Liver (tissue), 9 donors: ENCODE results near the gene SERPINE2. TPM values are rescaled to one million over a fixed set of nuclear protein-coding genes. Genes with fewer than 3 reads are reported as not detected.

Experiments used
- DNase-seq: peaks from one replicate; pipeline ENCODE4 v3.0.0-alpha.2; 2017; ENCODE audit warnings: low spot score
- H3K27ac ChIP-seq, 2 donors: one replicate each; pipeline ENCODE4 v1.7.0; 2013; ENCODE audit warnings: inconsistent platforms in 2 of 2, low read length in 2 of 2, control low read depth in 1 of 2, low read depth in 1 of 2, mild to moderate bottlenecking in 1 of 2
- H3K27me3 ChIP-seq, 4 donors: one replicate each; pipeline versions ENCODE4 v1.6.1 to v1.7.0; 2013; ENCODE audit warnings: low read length in 3 of 4, inconsistent platforms in 1 of 4, mild to moderate bottlenecking in 1 of 4, moderate library complexity in 1 of 4; ENCODE audit not compliant: control insufficient read depth in 4 of 4, insufficient read depth in 4 of 4
- H3K36me3 ChIP-seq, 4 donors: one replicate each; pipeline versions ENCODE4 v1.6.1 to v1.7.0; 2013; ENCODE audit warnings: low read length in 3 of 4, mild to moderate bottlenecking in 3 of 4, low read depth in 1 of 4, moderate library complexity in 1 of 4; ENCODE audit not compliant: control insufficient read depth in 4 of 4, insufficient read depth in 3 of 4
- H3K4me1 ChIP-seq, 4 donors: one replicate each; pipeline versions ENCODE4 v1.6.1 to v1.7.0; 2013; ENCODE audit warnings: low read length in 3 of 4, mild to moderate bottlenecking in 3 of 4, moderate library complexity in 1 of 4; ENCODE audit not compliant: control insufficient read depth in 4 of 4, insufficient read depth in 4 of 4
- H3K4me3 ChIP-seq, 3 donors: one replicate each; pipeline versions ENCODE4 v1.6.1 to v1.7.0; 2013; ENCODE audit warnings: low read length in 3 of 3, control low read depth in 1 of 3, low read depth in 1 of 3, mild to moderate bottlenecking in 1 of 3
- H3K9ac ChIP-seq, 2 donors: one replicate each; pipeline ENCODE4 v1.7.0; 2013; ENCODE audit warnings: low read length in 2 of 2, mild to moderate bottlenecking in 2 of 2, moderate library complexity in 2 of 2, control low read depth in 1 of 2, low read depth in 1 of 2
- H3K9me3 ChIP-seq, 4 donors: one replicate each; pipeline versions ENCODE4 v1.6.1 to v1.7.0; 2013; ENCODE audit warnings: low read length in 3 of 4; ENCODE audit not compliant: control insufficient read depth in 4 of 4
- ATF3 ChIP-seq: IDR thresholded peaks from 2 replicates; pipeline ENCODE4 v1.6.1; 2016; ENCODE audit warnings: antibody characterized with exemption
- FOXA1 ChIP-seq: IDR thresholded peaks from 2 replicates; pipeline ENCODE4 v1.6.1; 2016; ENCODE audit warnings: antibody characterized with exemption
- FOXA2 ChIP-seq: IDR thresholded peaks from 2 replicates; pipeline ENCODE4 v1.6.1; 2016; ENCODE audit warnings: antibody characterized with exemption
- GABPA ChIP-seq, 2 donors: IDR thresholded peaks in 1 of 2; conservative IDR thresholded peaks in 1 of 2; 2 replicates each; pipeline ENCODE4 v1.6.1; 2016; ENCODE audit warnings: antibody characterized with exemption in 2 of 2, mild to moderate bottlenecking in 1 of 2, moderate library complexity in 1 of 2
- HNF4A ChIP-seq, 2 donors: conservative IDR thresholded peaks; 2 replicates each; pipeline ENCODE4 v1.6.1; 2016; ENCODE audit warnings: antibody characterized with exemption in 2 of 2, mild to moderate bottlenecking in 2 of 2
- HNF4G ChIP-seq: IDR thresholded peaks from 2 replicates; pipeline ENCODE4 v1.6.1; 2016; ENCODE audit warnings: antibody characterized with exemption
- JUND ChIP-seq, 2 donors: IDR thresholded peaks; 2 replicates each; pipeline ENCODE4 v1.6.1; 2016; ENCODE audit warnings: antibody characterized with exemption in 2 of 2
- MAX ChIP-seq: IDR thresholded peaks from 2 replicates; pipeline ENCODE4 v1.6.1; 2016; ENCODE audit warnings: antibody characterized with exemption
- NR2F2 ChIP-seq: IDR thresholded peaks from 2 replicates; pipeline ENCODE4 v1.6.1; 2016; ENCODE audit warnings: antibody characterized with exemption
- RAD21 ChIP-seq, 2 donors: IDR thresholded peaks; 2 replicates each; pipeline ENCODE4 v1.6.1; 2016; ENCODE audit warnings: antibody characterized with exemption in 2 of 2, mild to moderate bottlenecking in 2 of 2
- REST ChIP-seq: IDR thresholded peaks from 2 replicates; pipeline ENCODE4 v1.6.1; 2016; ENCODE audit warnings: antibody characterized with exemption, mild to moderate bottlenecking
- RXRA ChIP-seq, 2 donors: IDR thresholded peaks; 2 replicates each; pipeline ENCODE4 v1.6.1; 2017 to 2018; ENCODE audit warnings: antibody characterized with exemption in 2 of 2, mild to moderate bottlenecking in 1 of 2
- SP1 ChIP-seq: IDR thresholded peaks from 2 replicates; pipeline ENCODE4 v1.6.1; 2018; ENCODE audit warnings: antibody characterized with exemption, mild to moderate bottlenecking
- TAF1 ChIP-seq: conservative IDR thresholded peaks from 2 replicates; pipeline ENCODE4 v1.6.1; 2016; ENCODE audit warnings: antibody characterized with exemption, mild to moderate bottlenecking
- YY1 ChIP-seq: IDR thresholded peaks from 2 replicates; pipeline ENCODE4 v1.6.1; 2016; ENCODE audit warnings: antibody characterized with exemption, mild to moderate bottlenecking
- WGBS: extraction: QIAGEN DNeasy Blood & Tissue Kit; methylation state at CpG from one replicate; pipeline ENCODE4 v1.1.7; 2013; 5-methylcytosine and 5-hydroxymethylcytosine counted together
- polyA plus RNA-seq, 2 donors: library from polyadenylated mRNA; stranded (reverse) in 1 of 2; unstranded in 1 of 2; fragments of 200-250 nt in 1 of 2; fragments of >200 nt in 1 of 2; fragmentation: Nextera tagmentation in 1 of 2; extraction: Ambion mirVana in 1 of 2; gene quantifications; one replicate each; pipeline versions ENCODE4 v1.2.1 to v1.2.3, GENCODE V29; 2013 to 2015
- total RNA-seq, 2 donors: library from RNA; depleted of rRNA; stranded (reverse); fragments of >200 nt; gene quantifications; one replicate each; pipeline ENCODE4 v1.2.3, GENCODE V29; 2014
- TF ChIP-seq, protein P1 (sequence below): fragments of 150-350 bp; IDR thresholded peaks from 2 replicates; pipeline ENCODE4 v1.5.1; 2017; ENCODE audit warnings: improper control_type of control experiment, low read depth, low read length; ENCODE audit not compliant: missing input control
- TF ChIP-seq, protein P2 (sequence below): IDR thresholded peaks from 2 replicates; pipeline ENCODE4 v1.6.1; 2016; ENCODE audit warnings: antibody characterized with exemption
- donor health status: healthy.
- donor health status: healthy.
- donor health status: healthy.
- donor health status: healthy.
- donor health status: healthy.

SERPINE2 gene
- total and polyA plus RNA-seq, 4 donors = 0.92 to 4.8 (median 2.3) TPM

DNA sequence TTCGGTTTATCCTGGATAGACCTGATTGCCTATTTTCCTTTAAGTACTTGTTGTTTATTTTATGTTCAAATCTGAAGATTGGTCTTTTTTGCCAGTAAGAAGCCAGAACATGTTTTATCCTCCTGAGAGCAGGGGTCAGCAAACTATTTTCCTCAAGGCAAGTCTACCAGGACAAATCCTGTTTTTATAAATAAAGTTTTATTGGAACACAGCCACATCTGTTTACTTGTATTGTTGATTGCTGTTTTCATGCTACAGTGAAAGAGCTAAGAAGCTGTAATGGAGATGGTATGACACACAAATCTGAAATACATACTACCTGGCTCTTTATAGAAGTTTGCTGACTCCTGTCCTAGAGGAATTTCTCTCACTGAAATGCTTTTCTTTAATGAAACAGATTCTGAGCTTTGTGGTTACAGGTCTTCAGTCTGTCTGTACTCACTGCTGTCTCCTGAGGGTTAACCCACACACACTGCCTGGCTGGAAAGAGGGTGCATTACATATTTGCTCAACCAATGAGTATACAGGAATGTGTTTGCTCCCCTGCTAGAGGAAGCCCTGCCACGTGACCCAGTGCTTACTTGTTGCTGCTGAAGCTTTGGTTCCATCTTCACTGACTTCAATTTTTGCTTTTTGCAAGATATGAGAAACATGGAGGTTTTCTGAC lies 59.2 kb downstream of the SERPINE2 start:
- H3K4me1 ChIP-seq = no peaks in the 10 kb centered on the region
- H3K9me3 ChIP-seq = no peaks in the 10 kb centered on the region
- 85% methylated on average over 2 of the region's 2 CpGs for WGBS
- DNase-seq = no peak
- TF ChIP-seq, protein P1, sequence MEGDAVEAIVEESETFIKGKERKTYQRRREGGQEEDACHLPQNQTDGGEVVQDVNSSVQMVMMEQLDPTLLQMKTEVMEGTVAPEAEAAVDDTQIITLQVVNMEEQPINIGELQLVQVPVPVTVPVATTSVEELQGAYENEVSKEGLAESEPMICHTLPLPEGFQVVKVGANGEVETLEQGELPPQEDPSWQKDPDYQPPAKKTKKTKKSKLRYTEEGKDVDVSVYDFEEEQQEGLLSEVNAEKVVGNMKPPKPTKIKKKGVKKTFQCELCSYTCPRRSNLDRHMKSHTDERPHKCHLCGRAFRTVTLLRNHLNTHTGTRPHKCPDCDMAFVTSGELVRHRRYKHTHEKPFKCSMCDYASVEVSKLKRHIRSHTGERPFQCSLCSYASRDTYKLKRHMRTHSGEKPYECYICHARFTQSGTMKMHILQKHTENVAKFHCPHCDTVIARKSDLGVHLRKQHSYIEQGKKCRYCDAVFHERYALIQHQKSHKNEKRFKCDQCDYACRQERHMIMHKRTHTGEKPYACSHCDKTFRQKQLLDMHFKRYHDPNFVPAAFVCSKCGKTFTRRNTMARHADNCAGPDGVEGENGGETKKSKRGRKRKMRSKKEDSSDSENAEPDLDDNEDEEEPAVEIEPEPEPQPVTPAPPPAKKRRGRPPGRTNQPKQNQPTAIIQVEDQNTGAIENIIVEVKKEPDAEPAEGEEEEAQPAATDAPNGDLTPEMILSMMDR = no peak
- no peak overlapping the region for H3K27ac ChIP-seq
- no peak overlapping the region for H3K4me3 ChIP-seq
- H3K27me3 ChIP-seq = no peaks in the 10 kb centered on the region
- H3K9ac ChIP-seq = no peak overlapping the region
- no peaks in the 10 kb centered on the region for H3K36me3 ChIP-seq

DNA sequence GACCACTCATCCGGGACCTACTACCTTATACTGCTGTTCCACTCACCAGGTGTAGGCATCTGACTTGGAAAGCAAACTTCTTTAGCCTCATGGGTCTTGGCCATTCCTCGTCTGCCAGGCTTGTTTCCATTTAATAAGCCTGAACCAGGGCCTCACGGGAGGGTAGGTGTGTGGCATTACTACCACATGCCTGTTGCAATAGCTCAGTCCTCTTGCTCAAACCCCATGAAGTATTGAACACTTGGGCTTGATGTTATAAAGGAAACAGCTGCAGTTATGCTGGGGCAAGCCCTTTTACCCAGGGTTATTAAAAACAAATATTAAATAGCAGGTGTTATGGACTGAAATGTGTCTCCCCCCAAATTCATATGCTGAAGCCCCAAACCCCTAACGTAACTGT lies 60.6 kb downstream of the SERPINE2 start:
- H3K4me3 ChIP-seq = no peak overlapping the region
- no peaks in the 10 kb centered on the region for H3K9me3 ChIP-seq
- no peak overlapping the region for H3K9ac ChIP-seq
- 88% methylated on average over 4 of the region's 4 CpGs for WGBS
- no peak for TF ChIP-seq FOXA1
- TF ChIP-seq HNF4A (conservative IDR thresholded peaks at IDR 0.05) = no peak
- TF ChIP-seq HNF4G = no peak
- no peak for TF ChIP-seq RAD21 (IDR thresholded peaks at IDR 0.05)
- no peak for TF ChIP-seq RXRA (IDR thresholded peaks at IDR 0.05)
- TF ChIP-seq FOXA2 = no peak
- no peak for TF ChIP-seq ATF3
- TF ChIP-seq YY1 = no peak
- TF ChIP-seq MAX = no peak
- no peak for TF ChIP-seq JUND (IDR thresholded peaks at IDR 0.05)
- no peak for TF ChIP-seq TAF1
- no peak for TF ChIP-seq GABPA (IDR thresholded peaks at IDR 0.05 in 1 of 2, conservative IDR thresholded peaks at IDR 0.05 in 1 of 2)
- TF ChIP-seq, protein P2, sequence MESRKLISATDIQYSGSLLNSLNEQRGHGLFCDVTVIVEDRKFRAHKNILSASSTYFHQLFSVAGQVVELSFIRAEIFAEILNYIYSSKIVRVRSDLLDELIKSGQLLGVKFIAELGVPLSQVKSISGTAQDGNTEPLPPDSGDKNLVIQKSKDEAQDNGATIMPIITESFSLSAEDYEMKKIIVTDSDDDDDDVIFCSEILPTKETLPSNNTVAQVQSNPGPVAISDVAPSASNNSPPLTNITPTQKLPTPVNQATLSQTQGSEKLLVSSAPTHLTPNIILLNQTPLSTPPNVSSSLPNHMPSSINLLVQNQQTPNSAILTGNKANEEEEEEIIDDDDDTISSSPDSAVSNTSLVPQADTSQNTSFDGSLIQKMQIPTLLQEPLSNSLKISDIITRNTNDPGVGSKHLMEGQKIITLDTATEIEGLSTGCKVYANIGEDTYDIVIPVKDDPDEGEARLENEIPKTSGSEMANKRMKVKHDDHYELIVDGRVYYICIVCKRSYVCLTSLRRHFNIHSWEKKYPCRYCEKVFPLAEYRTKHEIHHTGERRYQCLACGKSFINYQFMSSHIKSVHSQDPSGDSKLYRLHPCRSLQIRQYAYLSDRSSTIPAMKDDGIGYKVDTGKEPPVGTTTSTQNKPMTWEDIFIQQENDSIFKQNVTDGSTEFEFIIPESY = no peak
- TF ChIP-seq NR2F2 = no peak
- TF ChIP-seq, protein P1 = no peak
- TF ChIP-seq REST = no peak
- no peak for TF ChIP-seq SP1
- no peak overlapping the region for H3K27ac ChIP-seq
- H3K27me3 ChIP-seq = no peaks in the 10 kb centered on the region
- DNase-seq = no peak
- no peaks in the 10 kb centered on the region for H3K4me1 ChIP-seq
- no peaks in the 10 kb centered on the region for H3K36me3 ChIP-seq
